ENCODE results near the gene TMPRSS4. TPM values are rescaled to one million over a fixed set of nuclear protein-coding genes. Genes with fewer than 3 reads are reported as not detected.

Gene TMPRSS4
- total and polyA plus RNA-seq, 9 of the 15 experiments (the other 6 are each of a cell fraction or from before 2014, with no cell fraction given), result 4.0 to 10.0 (median 5.6) TPM

GRCh38 chr11:118088531-118088930 lies 11.7 kb downstream of the TMPRSS4 start (continued):
- TF ChIP-seq NR2C2 (CRISPR knock-in tag; IDR thresholded peaks at IDR 0.05) (no peak), NR2C2 (tag; IDR thresholded peaks at IDR 0.05) (peak; percentile 27; the same call in 1 of the 2 replicates), ATF3 (IDR thresholded peaks at IDR 0.05) (no peak), ATF3 (CRISPR knock-in tag; conservative IDR thresholded peaks at IDR 0.05) (no peak), RBM25 (IDR thresholded peaks at IDR 0.05; ENCODE audit: low read depth, low read length, severe bottlenecking) (no peak), ZFP30 (CRISPR knock-in tag; IDR thresholded peaks at IDR 0.05; ENCODE audit: borderline replicate concordance) (no peak), ZNF512 (tag; IDR thresholded peaks at IDR 0.05) (no peak), MLLT1 (IDR thresholded peaks at IDR 0.05) (no peak), MTA1 (IDR thresholded peaks at IDR 0.05; ENCODE audit: borderline replicate concordance) (no peak), DPF2 (IDR thresholded peaks at IDR 0.05) (no peak), ILK (tag; IDR thresholded peaks at IDR 0.05; ENCODE audit: borderline replicate concordance, low read depth) (no peak), KDM1A (IDR thresholded peaks at IDR 0.05) (no peak)
